Fibroblast of skin of right quadriceps (primary cell): ENCODE data around the gene RAET1G.
"Not testable (repeated sequence)": the region's sequence is repeated elsewhere in the genome, so short reads cannot be mapped to it uniquely, and the experiment has no call there.

Source experiments
- DNase-seq: peaks from one replicate; pipeline ENCODE4 v3.0.0-alpha.2; 2013

The RAET1G gene

DNA sequence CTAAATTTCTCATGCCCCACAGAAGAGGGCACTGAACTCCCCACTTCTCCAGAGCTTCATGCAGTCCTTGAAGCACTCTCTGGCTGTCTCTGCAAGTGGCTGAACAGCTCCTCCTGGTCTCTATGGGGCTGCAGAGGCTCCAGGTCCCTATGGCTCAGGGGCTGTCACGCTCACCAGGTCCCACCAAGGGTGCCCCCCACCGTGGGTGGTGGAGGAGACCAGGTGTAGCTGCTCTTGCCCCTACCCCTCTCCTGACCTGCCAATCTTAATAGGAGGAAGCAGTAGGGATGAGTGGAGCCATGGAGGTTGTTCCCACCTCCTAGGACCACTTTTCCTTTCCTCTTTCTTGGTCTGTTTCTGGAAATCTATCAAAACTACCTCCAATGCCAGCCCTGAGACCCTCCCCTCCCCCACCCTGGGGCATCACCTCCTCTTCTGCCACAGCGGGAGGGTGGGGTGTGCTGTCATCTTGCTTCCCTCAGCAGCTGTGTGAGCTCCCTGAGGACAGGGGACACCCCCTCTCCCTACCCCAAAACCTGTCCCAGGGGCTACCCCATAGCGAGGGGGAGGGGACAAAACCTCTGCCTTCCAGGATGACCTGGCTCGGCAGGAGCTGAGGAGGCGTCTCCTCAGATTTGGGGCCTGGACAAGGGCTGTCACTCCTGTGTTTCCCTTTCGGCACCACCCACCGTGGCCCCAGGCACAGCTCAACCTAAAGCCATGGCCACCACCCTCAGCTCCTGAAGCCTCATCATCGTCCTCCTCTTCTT, 13.0 kb downstream of the RAET1G start:
- no peak for DNase-seq

DNA sequence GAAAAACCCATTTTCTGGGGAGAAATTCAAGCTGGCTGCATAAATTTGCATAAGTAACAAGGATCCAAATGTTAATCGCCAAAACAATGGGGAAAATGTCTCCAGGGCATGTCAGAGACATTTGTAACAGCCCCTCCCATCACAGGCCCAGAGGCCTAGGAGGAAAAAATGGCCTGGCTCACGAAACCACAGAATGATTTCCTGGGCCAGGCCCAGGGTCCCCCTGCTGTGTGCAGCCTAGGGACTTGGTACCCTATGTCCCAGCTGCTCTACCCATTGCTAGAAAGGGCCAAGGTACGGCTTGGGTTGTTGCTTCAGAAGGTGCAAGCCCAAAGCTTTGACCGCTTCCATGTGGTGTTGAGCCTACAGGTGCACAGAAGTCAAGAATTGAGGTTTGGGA, 14.4 kb downstream of the RAET1G start:
- DNase-seq = not testable (repeated sequence)

DNA sequence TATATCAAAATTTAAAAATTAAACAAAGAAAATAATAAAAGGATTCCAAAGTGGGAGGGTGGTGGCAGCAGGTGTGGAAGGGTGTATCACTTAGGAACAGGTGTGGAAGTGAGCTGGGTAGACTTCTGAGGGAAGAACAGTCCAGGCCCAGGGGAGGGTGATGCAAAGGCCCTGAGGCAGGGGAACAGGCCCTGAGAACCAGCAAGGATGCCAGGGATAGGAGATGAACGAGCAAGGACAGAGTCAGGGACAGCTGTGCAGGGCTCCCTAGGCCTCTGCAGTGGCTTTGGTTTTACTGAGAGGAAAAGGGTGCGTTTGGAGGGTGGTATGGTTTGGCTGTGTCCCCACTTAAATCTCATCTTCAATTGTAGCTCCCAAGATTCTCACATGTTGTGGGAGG, 15.6 kb downstream of the RAET1G start:
- no peak for DNase-seq

DNA sequence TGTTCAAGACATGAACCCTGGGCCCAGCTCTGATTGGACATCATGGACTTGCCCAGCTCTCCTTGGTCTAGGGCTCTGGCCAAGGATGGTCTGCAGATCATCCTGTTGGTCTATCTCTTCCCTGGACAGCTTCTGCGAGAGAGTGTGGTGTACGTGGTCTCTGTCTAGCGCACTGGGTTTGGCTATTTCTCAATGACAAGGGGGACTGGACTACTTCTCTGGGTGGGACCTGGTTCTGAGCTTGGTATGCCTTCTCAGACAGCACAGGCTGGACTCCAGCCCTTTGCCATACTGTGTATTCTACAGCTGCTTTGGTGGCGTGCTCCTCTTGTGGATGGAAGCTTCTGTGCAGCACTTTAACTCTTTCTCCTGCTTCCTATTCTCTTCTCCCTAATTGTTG, 16.5 kb downstream of the RAET1G start:
- DNase-seq = no peak

DNA sequence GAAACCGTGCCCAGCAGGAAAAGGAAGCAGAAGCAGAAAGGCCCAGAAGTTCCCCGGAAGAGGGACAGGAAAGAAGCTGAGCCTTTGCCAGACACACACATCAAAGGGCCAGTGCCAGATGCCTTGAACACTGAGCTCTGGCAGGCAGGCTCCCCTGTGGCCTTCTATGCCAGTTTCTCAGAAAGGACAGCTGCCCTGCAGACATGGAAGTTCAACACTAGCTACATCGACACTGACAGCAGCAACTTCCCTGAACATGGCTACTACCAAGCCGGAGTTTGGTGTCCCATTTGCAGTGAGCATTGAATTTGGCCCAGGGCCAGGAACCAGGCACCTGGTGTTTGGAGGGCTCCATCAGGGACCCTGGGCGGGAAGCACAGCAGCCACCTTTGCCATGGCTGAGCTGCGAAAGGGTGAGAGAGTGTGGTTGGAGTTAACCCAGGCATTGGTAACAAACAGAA, 17.0 kb downstream of the RAET1G start:
- no peak for DNase-seq

DNA sequence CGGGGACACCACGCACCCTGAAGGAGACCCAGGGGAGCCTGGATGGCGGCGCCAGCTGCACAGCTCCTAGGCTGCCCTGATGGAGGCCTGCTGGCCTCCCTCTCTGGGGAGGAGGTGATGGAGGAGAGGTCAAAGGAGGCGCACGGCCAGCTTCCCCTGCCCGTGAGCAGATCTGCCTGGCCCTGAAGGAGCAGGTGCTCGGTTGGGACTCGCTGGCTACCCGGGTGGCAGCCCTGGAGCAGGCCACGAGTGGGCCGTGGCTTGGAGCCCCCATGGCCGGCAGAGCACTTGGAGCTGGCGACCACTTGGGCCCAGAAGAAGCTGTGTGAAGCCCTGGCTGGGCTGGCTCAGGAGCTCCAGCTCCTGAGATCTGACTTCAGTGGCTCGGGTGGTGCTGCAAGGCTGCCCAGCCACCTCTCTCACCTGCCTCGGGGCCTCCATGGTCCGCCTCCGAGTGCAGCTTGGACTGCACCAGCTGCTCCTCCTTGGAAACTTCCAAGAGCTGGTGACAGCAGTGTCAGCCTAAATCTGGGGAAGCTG, 17.5 kb downstream of the RAET1G start:
- no peak for DNase-seq

DNA sequence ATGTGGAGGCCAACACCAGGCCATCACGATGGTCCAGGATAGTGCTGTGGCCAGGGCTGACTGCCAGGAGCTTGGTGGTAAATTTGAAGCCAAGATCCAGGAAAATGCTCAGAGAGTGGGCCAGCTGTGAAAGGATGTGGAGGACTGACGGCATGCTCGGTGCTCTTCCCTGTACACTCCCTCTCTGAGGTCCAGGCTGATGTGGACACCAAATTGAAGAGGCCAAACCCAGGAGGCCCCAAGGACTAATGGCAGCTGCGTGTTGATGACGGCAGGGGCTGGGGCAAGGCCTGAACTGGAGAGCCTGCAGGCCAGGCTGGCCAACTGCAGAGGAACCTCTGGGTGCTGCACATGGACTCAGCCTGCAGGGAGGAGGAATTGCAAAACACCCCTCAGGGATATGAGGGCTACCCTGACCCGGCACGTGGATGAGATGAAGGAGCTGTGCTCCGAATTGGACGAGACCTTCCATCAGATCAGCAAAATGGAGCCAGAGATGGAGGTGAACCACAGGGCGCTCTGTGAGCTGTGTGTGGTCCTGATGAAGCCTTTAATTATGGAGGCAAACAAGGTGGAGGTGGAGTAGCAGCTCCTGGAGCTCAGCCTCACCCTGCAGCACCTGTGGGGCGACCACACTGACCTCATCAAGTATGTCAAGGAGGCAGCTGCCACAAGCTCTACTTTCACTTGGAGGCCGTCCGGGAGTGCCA, 18.1 kb downstream of the RAET1G start:
- DNase-seq = no peak

DNA sequence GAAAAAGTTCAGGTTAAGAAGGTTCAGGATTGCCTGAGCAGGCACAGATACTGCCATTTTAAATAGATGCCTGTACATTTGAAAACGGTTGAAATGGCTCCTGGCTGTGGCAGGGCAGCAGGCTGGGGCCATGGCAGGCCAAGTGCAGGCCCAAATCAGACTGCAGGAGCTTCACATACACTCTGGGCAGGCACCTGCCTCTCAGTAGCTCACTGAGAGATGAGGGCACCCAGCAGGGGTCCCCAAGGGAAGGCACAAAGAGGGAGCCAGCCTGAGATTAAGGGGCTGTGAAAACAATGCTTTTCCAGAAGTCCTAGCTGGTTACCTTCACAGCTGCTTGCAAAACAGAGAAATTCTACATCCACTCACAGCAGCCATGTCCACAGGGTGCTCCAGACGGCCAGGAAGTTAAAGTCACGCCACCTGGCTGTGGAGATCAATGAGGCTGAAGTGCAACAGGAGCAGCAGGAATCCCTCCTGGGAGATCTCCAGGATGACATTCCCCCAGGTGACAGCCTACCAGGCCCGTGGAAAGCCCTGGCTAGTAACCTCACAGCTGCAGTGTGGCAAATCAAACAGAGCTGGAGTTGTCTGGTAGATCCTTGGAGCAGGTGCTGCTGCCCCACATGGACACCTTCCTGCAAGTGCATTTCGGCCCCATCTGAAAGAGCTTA, 18.8 kb downstream of the RAET1G start:
- DNase-seq = no peak

DNA sequence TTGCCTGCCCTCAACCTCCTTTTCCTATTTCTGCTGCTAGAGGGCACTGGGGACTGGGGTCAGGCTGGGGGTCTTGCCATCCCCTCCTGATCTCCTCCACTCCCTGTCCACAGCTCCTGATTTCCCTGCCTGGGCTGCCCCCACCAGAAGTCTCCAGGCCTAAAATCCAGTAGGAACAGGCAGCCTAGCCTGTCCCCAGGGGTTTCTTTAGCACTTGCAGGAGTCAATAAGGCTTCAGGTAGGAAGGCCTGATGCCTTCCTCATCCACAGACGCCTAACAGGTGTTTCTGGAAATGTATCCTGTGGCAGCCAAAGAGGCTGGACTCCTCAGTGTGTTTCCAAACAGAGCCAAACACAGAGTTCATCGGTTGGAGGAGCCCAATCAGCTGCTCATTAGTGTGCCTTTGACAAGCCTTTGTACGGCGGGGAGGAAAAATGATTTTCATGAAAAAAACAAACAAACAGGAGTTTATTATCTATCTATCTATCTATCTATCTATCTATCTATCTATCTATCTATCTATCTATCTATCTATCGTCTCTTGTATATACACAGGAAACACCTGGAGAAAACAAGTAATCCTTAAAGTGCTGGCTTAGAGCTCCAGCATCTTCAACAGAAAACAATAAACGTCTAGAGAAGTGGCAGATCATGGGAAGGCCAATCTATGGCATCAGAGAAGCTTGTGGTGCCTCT, 21.3 kb downstream of the RAET1G start:
- DNase-seq = no peak

DNA sequence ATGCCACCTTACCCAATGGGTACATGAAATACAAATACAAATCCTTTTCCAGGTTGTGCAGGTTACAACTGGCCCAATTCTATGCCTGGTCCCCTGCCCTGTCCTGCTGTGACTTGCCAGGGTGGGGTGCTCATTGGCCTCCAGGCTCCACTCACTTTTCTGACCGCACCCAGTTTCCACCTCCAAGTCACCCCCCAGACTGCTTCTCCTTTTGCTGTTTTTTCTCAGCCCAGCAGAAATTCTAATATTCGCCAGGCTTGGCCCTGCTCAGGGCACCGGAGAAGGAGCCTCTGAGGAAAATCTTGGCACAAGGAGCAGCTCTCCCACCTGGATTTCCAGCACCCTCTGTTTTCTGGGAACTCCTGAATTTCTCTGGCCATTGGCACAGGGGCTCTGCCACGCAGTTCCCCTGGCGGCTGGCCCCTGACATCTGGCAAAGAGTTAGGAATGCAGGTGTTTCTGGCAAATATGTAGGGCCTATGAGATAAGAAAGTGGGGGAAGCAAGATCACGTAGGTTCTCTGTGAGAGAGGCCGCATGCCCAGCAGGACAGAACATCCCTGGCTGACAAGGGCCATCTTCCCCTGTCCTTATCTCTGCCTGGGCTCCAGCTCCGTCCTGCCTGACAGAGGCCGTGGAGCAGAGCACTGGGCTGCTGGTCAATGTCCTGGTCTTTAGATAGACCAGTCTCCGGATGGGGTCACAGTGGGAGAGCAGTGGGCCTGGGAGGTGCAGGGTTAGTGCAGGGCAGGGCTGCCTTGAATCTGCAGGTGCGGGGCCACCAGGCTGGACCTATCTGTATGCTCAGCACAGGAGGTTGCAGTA, 22.1 kb downstream of the RAET1G start:
- no peak for DNase-seq

DNA sequence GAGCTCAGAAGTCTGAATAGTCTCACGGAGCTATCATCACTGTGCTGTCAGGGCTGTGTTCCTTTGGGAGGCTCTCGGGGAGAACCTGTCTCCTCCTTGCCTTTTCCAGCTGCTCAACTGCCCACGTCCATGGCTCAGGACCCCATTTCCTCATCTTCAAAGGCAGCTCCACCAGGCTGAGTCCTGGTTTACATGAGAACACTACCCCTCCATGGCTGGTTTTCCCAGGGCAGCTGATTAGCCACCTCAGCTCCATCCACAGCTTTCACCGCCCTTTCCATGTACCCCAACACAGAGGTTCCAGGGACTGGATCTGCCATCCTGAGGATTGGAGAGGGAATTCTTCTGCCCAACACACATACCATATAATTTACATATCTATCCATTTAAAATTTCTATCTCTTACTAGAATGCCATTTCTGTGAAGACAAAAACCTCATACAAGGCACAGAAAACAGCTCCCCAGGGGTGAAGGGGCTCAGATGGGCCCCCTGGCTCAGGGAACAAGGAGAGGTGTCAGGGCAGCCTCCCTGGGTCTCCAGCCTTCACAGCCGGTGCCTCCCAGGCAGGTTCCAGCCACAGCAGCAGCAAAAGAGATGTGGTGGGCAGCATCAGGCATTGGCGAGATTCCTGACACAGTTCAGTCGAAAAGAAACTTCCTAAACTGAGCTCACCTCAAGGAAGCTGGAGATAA, 22.8 kb downstream of the RAET1G start:
- DNase-seq = no peak

DNA sequence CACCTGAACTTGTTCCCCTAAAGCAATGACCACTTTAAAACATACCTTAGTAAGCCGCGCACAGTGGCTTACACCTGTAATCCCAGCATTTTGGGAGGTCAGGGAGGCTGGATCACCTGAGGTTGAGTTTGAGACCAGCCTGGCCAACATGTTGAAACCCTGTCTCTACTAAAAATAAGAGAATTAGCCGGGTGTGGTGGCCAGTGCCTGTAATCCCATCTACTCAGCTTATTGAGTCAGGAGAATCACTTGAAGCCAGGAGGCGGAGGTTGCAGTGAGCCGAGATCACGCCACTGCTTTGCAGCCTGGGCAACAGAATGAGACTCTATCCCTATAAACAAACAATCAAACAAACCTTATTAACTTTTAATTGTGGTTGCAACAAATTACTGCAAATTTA, 23.4 kb downstream of the RAET1G start:
- no peak for DNase-seq

DNA sequence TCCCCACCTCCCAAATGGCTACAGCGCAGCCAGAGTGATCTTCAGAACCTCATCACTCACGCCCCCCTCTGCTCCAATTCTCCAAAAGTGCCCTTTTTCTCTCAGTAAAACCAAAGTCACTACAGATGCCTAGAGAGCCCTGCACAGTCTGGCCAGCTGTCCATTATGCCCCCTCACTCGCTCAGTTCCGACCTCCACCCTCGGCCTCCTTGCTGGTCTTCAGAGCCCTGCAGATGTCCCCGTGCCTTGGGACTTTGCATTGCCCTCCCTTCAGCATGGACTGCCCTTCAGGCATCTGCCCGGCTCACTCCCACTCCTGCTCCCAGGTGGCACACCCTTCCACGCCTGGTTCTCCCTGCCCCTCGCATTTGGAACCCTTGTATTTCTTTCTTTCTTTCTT, 24.0 kb downstream of the RAET1G start:
- DNase-seq = no peak

DNA sequence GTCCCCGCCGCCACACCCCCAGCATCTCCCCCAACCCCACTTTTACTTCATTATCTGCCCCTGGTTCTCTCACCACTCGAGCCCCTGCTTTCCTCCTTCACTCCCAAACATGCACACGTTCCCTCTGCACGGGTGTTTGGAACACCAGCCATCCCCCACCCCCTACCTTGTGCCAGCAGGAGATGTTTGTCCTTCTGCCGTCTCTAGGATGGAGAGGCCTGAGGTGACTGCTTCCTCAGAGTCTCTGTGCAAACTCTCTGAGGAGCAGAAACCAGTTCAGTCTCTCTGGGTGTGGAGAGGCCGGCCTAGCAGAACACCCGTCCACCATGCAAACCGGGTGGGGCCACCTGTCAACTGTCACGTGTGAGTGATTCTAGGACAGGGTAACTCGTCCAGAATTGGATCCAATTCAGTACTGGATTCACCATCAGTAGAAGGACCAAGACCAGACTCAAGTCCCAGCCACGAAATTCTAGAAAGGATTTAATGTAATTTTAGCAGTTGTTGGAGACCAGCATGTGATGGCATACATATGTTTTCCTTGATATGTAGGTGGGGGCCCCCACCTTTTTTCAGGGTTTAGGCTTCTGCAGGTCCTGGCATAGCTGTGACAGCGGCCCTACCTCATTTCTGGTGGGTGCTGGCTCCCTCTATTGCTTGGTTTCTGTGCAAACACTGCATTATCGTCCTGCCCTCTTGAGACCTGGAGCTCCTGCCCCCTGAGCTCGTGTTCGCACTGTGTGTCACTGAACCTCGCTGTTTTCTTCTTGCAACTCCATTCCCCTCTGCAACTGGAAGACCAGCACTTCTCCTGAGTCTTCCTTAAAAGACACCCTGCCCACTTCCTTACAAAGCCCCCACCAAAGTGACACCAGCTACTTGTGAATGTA, 24.8 kb downstream of the RAET1G start, which contains the start of gene RAET1E:
TSS of gene RAET1E (minus strand) at position 259 of the 890 bp plus-strand sequence. CDS start 7,212 bp downstream, outside the sequence.
- DNase-seq = no peak

DNA sequence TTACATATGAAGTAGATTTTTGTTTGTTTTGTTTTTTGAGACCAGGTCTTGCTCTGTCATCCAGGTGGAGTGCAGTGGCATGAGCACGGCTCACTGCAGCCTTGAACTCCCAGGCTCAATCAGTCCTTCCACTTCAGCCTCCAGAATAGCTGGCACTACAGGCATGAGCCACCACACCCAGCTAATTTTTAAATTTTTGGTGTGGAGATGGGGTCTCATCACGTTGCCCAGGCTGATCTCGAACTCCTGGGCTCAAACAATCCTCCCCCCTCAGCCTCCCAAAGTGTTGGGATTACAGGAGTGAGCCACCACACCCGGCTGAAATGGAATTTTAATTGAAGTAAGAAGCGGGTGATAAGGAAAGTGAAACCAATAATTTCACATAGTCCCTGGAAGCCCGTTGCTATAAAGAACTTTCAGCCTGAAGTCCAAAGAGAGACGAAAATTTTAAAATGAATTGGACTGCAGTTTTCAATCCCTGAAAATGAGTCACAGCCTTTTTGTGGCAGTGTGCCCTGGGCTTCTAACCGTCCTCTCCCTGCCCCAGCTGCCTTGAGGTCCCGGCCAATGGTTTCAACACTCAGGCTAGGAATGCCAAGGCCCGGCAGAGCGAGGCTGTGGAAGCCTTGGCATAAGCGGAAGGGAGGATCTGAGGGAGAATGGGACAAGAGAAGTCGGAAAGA, 25.8 kb downstream of the RAET1G start:
- DNase-seq = peak; percentile 77

DNA sequence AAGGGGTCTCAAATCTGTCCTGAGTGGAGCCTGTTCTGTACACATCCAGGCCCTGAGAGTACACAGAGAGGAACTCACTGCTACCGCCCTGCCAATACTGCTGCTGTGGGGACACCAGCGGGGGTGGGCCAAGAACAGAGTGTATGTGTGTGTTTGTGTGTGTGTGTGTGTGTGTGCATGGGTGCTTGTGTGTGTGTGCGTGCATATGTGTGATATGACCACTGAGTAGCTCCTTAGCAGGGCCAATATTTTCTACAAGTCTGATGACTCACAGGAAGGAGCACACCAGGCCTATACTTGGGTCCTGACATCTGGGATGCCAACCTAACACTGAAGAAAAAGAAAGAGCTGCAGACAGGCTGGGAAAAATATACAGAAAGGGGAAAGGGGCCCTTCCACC, 26.4 kb downstream of the RAET1G start:
- DNase-seq = peak; percentile 38

DNA sequence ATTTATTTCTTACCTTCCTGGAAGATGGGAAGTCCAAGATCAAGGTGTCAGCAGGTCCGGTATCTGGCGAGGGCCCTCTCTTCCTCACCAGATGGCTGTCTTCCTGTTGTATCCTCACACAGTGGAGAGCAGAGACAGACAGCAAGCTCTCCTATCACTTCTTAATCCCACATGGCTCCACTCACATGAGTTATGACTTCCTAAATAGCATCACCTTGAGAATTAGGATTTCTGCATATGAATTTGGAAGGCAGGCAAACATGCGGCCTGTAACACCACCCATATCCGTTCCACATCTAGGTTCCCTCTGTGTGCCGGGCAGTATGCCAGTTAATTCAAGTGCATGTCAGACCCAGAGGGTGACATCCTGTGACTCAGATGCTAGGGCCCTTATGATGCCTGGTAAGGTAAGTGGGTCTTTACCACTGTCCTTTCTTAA, 27.1 kb downstream of the RAET1G start:
- peak; percentile 76 for DNase-seq

DNA sequence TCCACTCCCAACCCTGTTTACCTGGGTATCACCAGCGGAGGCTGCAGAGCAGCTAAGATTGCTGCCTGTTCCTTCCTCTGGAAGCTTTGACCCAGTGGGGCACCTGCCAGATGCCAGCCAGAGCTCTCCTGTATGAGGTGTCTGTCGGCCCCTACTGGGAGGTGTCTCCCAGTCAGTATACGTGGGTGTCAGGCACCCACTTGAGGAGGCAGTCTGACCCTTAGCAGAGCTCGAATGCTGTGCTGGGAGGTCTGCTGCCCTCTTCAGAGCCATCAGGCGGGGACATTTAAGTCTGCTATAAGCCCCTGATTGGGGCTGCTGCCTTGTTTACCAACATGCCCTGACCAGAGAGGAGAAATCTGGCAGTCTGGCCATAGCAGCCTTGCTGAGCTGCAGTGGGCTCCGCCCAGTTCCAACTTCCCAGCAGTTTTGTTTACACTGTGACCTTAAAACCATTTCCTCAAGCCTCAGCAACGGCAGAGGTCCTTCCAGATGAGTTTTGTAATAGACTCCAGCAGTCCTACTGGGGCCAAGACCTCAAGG, 27.8 kb downstream of the RAET1G start:
- peak; percentile 35 for DNase-seq

DNA sequence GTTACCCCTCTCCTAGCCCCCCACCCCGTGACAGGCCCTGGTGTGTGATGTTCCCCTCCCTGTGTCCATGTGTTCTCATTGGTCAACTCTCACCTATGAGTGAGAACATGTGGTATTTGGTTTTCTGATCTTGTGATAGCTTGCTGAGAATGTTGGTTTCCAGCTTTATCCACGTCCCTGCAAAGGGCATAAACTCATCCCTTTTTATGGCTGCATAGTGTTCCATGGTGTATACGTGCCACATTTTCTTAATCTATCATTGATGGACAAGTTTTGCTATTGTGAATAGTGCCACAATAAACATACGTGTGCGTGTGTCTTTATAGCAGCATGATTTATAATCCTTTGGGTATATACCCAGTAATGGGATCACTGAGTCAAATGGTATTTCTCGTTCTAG, 31.1 kb downstream of the RAET1G start:
- DNase-seq = not testable (repeated sequence)
